ENCODE data around the gene WHRN. TPM values are rescaled to one million over a fixed set of nuclear protein-coding genes. Genes with fewer than 3 reads are reported as not detected.
A peak's percentile ranks its signal among the peaks of the same experiment; 100 is the strongest.

WHRN gene
- total RNA-seq, 4 donors from 2014 or later = 3.0 to 15.5 (median 6.6) TPM

DNA sequence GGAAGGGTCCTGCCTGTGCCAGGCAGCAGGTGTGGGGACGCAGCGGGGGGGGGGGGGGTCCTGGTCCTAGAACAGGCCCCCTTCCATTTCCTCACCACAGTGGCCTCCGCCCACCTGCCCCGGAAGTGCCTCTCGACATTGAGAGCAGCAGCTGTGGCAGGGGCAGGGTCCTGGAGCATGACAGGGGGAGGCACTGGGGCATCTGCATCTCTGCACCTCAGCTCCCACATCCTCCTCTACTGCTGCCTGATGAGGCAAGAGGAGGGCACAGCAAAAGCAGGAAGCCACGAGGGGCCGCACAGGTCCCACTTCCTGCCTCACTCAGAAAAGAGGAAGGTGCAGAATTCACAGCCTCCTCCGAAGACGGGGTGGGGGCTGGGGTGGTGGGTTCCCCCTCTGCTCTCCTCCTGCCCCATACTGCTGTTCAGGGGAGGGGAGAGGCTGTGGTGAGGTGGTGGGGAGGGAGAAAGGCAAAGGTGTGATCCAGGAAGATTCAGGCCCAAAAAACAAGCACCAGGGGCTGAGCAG lies 132.3 kb downstream of the WHRN start:
- TF ChIP-seq CTCF (IDR thresholded peaks at IDR 0.05) = no peak
- DNase-seq (ENCODE audit: low spot score) (no peak), ATAC-seq (ENCODE audit: low FRiP score) (no peak)

DNA sequence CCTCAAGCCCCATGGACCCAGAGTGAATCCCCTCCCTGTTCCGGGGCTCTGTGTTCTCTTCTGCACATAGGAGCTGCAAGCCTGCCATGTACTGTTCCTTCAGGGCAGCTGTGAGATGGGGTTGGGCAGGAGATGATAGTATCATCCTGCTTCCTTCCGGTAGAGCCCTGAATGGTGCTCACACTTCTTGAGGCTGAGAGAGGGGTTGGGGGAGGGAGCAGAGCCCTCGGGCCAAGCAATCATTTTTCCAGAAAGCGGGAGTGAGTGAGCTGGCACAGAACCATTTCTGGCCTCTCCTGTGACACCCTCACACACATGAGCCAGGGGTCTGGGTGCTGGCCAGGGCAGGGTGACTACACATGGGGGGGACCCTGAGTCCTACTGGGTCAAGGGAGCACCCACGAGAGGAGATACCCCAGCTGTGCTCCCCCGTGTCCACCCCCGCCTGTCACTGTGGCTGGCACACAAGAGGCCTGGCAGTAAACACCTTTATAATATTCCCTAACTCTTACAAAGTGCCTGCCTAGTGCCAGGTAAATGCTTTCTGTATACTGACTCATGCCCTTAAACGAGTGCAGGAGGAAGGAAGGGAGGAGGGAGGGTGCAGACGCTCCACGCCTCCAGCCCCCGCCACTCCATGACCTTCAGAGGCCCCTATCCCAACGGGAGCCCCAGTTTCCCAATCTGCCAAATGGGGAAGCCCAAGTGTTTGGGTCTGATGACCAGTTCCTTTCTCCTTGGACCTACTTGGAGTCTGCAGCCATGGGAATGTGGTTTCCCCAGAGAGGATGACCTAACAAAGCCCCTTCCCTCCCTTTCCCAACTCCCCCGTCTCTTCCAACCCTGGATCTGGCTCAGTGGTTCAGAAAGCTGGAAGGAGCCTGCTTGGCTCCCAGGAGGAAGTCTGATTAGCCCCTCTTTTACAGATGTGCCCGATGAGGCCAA lies 133.0 kb downstream of the WHRN start:
- TF ChIP-seq CTCF (IDR thresholded peaks at IDR 0.05) = no peak
- ATAC-seq (ENCODE audit: low FRiP score) (peak; percentile 86), DNase-seq (ENCODE audit: low spot score) (peak; percentile 58)

DNA sequence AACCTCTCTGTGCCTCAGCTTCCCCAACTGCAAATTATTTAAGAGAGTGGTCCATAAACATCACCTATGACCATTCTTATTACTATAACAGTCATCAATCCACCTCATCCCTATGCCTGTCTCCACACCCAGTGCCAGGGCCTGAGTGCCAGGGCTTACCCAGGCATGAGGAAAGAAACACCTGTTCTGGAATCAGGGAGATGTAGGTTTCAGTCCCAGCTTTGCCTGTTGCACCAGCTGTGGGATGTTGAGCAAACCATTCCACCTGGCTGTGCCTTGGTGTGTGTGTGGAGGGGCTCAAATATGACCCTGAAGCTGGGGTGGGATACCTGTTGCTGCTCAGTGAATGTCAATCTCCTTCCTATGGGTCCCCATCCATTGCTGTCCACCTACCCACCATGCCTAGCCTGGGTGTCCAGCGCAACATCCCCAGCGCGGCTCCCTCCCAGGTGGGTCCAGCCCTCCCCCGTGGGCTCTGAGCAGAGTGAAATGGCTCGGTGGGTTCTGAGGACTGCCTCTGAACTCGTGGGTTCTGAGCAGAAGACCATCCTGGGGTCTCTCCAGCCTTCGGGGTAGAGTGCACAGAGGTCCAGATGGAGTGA lies 133.8 kb downstream of the WHRN start:
- no peak for DNase-seq (ENCODE audit: low spot score)
- no peak for TF ChIP-seq CTCF (IDR thresholded peaks at IDR 0.05)
- no peak for ATAC-seq (ENCODE audit: low FRiP score)

GRCh38 chr9:114370968-114371320 lies 134.3 kb downstream of the WHRN start:
- DNase-seq (ENCODE audit: low spot score) (no peak), ATAC-seq (ENCODE audit: low FRiP score) (no peak)
- TF ChIP-seq CTCF (IDR thresholded peaks at IDR 0.05) = no peak

DNA sequence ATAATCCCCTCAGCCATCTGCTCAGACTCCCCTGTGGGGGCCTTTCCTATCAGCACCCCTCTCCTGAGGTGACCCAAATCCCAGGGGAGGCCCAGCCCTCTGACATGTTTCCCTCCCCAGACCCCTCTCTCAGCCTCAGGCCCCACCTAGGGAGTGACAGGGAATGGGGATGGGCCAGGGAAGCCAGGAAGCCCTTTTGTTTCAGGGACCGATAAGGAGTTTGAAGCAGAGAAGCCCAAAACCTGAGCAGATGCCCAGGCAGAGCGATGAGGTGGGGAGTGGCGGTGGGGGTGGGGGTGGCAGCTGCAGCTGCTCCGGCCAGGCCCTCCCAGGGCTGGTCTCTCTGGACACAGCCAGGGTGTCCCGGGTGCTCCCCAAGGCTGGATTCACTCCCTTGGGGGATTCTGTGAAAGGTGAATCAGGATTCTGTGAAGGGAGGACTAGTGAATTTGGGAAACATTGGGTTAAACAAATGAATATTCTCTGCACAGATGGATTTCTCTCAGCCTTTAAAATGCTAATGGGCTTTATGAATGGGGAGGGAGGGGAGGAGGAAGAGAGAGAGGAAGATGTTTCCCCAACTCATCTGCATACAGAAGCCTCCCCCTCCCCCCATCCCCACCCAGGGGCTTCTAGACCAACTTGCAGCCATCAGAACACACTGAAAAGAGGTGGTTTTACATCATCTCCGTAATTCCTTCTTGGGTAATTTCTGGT lies 134.9 kb downstream of the WHRN start:
- DNase-seq (ENCODE audit: low spot score) (no peak), ATAC-seq (ENCODE audit: low FRiP score) (no peak)
- no peak for TF ChIP-seq CTCF (IDR thresholded peaks at IDR 0.05)

DNA sequence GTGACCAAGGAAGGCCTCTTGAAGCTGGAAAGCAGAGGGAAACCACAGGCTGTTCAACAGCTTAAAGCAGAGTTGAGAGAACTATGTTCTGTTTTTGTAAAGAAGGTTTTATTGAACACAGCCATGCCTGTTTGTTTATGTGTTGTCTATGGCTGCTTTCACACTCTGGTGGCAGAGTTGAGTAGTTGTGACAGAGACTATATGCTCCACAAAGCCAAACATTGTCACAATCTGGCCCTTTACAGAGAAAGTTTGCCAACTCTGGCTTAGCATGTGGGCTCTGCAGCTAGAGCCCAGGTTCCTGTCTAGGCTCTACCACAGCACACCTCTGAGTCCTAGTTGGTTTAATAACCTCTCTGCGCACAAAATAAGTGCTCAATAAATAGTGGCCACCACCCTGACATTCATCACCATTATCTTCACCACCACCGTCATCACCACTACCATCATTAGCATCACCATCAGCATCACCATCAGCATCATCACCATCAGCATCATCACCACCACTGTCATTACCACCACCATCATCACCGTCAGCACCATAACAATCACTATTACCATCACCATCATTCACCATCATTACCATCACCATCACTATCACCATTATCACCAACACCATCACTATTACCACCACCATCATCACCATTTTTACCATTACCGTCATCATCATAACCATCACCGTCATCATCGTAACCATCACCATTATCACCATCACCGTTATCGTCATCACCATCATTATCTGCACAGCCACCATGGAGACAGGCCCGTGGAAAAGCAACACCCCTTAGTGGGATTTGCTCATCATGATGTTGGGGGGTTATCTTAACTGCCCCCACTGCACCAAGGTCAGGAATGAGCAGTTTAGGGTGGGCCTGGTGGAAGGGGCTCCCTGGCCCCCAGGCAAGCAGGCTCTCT lies 135.8 kb downstream of the WHRN start:
- ATAC-seq (ENCODE audit: low FRiP score) (no peak), DNase-seq (ENCODE audit: low spot score) (no peak)

More for the DNA sequence above, 135.8 kb downstream of the WHRN start:
- no peak for TF ChIP-seq CTCF (IDR thresholded peaks at IDR 0.05)
